Measurements from ENCODE around the gene CMBL.
A peak's percentile ranks its signal among the peaks of the same experiment; 100 is the strongest.
"Not testable (repeated sequence)": the region's sequence is repeated elsewhere in the genome, so short reads cannot be mapped to it uniquely, and the experiment has no call there.

CMBL gene

GRCh38 chr5:10333154-10334006, 25.7 kb upstream of the CMBL start:
- peak; percentile 19 for DNase-seq

- DNase-seq, result peak; percentile 18
Measured at GRCh38 chr5:10332301-10332700, 24.6 kb upstream of the CMBL start.

- no peak for DNase-seq
Measured at GRCh38 chr5:10331341-10331796, 23.7 kb upstream of the CMBL start.

- no peak for DNase-seq
Measured at GRCh38 chr5:10330511-10331230, 23.0 kb upstream of the CMBL start.

- DNase-seq, result no peak
Measured at GRCh38 chr5:10329820-10330481, 22.2 kb upstream of the CMBL start.

DNA sequence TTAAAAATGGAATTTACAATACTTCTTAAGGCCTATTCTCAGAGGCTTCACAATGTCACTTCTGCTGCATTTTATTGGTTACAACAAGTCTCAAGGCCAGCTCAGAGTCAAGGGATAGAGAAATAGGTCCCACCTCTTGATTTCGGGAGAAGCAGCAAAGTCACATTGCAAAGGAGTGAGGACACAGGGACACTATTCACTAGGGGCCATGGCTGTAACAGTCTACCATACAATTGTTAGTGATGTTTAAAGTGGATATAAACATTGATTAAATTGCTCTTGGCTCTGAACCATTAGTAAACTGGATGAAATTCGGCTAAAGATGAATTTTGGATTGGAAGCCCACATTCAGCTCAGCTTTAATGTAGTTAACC, 21.7 kb upstream of the CMBL start:
- DNase-seq, result no peak

- DNase-seq, result no peak
Measured at GRCh38 chr5:10328323-10328722, 20.6 kb upstream of the CMBL start.

DNA sequence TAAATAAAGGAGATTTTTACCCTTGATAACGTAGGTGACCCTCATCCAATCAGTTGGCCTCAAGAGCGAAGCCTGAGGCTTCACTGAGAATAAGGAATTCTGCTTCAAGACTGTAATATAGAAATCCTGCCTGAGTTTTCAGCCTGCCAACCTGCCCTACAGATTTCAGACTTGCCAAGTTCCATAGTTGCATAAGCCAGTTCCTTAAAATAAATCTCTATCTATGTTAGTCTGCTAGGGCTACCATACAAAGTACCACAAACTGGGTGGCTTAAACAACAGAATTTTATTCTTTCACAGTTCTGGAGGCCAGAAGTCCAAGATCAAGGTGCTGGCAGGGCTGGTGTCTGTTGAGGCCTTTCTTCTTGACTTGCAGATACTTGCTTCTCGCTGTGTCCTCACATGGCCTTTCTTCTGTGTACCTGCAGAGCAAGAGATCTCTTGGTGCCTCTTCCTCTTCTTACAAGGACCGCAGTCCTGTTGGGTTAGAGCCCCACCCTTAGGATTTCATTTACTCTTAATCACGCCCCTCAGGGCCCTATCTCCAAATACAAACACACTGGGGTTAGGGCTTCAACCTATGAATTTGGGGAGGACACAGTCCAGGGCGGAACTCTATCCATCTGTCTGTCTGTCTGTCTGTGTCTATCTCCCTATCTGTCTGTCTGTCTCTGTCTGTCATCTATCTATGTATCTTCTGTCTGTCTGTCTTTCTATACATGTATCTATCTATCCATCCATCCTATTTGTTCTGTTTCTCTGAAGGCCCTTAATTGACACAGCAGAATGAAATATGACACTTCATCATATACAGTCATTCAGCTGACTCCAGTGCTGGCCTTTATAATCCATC, 17.0 kb upstream of the CMBL start:
- DNase-seq, result no peak

DNA sequence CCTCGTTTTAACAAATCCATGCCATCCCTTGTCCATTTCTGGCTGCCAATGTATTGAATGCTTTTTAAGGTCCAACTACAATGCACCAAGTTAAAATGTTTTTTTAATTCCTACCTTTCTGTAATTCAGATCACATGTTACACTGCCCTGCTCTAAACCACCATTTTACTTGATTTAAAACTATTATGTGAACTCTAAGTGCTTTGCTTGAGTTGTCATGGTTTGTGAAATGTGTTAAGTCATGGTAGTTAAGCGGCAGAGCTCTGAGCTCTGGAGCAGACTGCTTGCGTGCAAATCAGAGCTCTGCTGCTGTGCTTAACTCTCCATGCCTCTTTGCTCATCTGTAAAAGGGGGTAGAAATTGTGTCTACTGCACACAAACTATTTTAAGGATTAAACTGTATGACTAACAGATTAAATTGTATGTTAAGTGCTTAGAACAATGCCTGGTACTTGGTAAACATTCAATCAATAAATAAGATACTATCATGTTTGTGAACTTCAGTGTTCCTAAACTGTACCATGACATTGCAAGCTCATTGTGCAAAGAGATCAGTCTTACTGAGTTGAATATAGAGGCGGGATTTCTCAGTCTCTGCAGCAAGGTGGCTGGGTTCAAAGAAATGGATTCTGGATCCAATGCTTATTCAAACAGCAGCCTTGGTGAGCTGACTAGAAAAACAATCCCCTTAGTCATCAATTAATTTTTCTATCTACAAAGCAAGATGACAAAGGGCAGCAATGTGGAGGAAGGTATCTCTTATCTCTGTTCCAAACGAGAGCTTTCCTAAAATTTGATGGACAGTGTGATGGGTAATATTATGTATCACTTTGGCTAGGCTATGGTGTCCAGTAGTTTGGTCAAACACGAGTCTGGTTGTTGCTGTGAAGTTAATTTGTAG, 16.1 kb upstream of the CMBL start:
- no peak for DNase-seq

DNA sequence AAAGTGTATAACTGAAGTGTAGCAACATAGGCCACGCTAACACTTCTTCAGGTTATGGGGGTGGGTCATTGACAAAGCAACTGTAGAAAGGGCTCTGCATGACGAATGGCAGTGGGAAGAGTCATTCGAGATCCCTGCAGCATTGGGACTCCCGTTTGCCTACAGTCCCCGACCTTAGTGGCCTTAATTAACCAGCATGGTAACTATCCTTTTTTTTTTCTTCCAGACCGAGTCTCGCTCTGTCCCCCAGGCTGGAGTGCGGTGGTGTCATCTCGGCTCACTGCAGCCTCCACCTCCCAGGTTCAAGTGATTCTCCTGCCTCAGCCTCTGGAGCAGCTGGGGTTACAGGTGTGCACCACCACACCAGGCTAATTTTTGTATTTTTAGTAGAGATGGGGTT, 14.2 kb upstream of the CMBL start:
- no peak for DNase-seq

DNA sequence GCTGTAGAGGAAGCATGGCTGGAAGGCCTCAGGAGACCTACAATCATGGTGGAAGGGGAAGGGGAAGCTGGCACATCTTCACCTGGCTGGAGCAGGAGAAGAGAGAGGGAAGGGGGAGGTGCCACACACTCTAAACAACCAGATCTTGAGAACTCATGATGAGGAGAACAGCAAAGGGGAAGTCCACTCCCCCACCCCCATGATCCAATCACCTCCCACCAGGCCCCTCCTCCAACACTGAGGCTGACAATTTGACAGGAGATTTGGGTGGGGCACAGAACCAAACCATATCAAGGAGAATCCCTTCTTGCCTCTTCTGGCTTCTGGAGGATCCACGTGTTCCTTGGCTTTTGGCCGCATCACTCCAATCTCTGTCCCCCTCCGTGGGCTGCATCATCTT, 13.1 kb upstream of the CMBL start:
- no peak for DNase-seq

DNA sequence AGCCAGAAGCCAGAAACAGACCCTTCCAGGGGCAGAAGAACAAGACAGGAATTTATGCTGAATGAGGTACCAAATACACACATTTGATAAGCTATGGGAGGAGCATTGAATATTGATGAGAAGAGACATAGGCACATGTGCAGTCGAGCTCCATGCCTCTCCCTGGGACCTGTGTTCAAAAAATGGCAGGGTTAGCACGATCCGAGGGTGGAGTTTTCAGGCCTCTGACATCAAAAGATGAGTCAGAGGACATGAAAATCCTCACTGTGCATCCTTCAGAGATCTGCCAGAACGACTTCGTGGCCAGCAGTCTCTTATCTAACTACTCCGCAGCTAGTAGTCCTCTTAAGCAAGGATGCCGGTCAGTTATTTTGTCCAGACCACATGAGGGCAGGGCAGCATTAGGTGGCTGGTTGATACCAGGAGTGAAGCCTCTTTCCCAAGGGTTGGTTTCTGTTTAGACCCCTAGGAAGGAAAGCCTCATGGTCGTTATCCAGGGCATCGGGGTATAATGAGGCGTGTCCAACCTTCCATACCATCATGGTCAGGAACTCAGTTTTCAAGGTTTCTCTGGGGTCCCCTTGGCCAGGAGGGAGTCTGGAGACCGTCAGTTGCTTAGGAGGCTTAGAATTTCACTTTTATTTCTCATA, 11.6 kb upstream of the CMBL start:
- no peak for DNase-seq

DNA sequence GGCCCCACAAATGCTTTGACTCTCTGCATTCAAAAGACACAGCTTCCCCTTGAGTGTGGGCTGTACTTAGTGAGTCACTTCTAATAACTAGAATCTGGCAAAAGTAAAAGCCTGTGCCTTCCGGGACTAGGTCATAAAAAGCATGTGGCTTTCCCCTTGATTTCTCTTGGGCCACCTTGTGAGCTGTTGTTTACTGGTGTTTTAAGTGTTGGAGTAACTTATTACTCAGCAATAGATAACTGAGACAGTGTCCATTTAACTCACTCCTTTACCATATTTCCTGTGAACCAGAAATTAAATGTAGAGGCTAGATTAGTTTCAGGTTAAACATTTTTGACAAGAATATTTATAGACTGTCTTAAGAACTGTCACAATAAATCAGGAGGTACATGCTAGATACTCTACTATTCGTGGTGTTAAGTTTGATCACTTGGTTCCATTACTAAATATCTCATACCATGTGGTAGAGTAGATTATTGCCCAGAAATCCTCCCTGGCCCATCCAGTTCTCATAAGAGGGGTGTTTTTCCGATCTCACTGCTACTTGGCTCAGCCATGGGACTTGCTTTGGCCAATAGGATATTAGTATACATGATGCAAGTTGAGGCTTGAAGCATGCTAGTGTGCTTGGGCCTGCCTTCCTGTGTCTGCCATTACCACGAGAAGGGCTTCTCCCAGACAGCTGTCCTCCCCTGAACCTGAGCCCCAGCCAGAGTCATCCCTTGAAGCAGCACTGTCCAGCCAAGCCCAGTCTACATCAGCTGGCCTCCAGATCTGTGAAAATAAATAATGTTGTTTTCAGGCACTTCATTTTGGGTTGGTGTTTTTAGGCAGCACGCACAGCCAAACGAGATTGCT, 10.4 kb upstream of the CMBL start:
- no peak for DNase-seq

GRCh38 chr5:10315824-10316509, 8.3 kb upstream of the CMBL start:
- no peak for DNase-seq

DNA sequence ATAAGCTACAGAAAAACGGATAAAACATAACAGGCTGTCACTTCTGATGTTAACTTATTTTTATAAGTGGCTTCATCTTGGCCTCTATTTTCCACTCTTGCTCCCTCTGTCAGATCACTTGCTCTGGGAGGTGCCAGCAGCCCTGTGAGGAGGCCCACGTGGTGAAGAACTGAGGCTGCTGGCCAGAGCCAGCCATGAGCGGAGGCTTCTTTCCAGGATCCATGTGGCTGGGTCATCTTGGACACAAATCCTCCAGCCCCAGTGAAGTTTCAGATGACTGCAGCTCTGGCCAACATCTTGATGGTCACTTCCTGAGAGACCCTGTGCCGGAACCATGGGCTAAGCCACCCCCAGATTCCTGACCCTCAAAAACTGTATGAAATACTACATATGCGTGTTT, 7.5 kb upstream of the CMBL start:
- DNase-seq, result no peak

DNA sequence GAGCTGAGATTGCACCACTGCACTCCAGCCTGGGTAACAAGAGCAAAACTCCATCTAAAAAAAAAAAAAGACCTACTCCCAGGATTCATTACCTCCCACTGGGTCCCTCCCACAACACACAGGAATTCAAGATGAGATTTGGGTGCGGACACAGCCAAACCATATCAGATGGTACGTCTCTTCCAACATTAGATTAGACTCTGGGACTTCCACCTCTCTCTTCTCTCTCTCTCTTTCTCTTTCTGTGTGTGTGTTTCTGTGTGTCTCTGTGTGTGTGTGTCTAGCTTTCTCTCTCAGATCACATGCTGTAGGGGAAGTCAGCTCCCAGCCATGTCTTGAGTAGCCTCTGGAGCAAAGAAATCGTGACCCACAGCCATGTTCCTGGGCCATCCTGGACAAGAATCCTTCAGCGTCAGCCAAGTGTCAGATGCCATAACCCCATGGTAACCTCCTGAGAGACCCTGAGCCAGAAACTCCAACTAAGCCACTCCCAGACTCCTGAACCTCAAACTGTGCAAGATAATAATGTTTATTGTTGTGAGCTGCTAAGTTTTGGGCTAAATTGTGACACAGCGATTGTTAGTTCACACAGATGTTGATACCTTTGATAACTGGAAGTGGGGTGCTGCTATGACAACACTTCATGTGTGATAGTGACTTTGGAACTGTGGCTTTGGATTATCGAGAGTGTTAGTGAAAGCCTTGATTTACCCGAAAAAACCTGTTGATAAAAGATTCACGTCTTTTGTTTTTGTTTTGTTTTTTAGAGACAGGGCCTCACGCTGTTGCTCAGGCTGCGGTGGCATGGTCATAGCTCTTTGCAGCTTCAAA, 4.1 kb upstream of the CMBL start:
- DNase-seq, result no peak

DNA sequence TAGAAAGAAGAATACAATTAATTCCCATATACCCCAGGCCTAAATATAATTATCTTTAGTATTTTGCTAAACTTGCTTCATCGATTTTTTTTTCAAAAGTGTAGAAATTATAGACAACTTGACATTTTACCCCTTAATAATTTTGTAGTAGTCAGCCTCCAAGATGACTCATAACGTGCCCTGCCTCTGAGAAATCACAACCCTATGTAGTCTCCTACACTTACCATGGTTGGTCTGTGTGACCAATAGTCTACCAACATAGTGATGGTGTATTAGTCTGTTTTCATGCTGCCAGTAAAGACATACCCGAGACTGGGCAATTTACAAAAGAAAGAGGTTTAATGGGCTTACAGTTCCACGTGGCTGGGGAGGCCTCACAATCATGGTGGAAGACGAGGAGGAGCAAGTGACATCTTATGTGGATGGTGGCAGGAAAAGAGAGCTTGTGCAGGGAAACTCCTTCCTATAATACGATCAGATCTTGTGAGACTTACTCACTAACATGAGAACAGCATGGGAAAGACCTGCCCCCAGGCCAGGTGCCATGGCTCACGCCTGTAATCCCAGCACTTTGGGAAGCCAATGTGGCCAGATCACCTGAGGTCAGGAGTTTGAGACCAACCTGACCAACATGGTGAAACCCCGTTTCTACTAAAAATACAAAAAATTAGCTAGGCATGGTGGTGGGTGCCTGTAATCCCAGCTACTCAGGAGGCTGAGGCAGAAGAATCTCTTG, 3.3 kb upstream of the CMBL start:
- DNase-seq, result not testable (repeated sequence)

Data from activated CD4-positive, alpha-beta T cell treated with anti-CD3 and anti-CD28 coated beads for 48 hours (primary cell).